GM10248 (cell line): ENCODE results near the gene SEPHS2.
A peak's percentile ranks its signal among the peaks of the same experiment; 100 is the strongest.

Source experiments
- CTCF ChIA-PET: fragments of 300-600 bp; sonication (Branson Sonifier 250); formaldehyde crosslinking; extraction: SDS; loops from one replicate; lab custom pipeline; 2021; ENCODE audit warnings: antibody characterized with exemption; lab: Yijun Ruan, JAX
- POLR2A ChIA-PET: fragments of 350-650 bp; sonication (Branson Sonifier 250); formaldehyde crosslinking; extraction: SDS; loops from one replicate; lab custom pipeline; 2020; ENCODE audit warnings: antibody characterized with exemption; lab: Yijun Ruan, JAX
- DNase-seq: peaks from one replicate; pipeline ENCODE4 v3.0.0; 2012; ENCODE audit errors: extremely low spot score
- TF ChIP-seq, protein P1 (sequence below): IDR thresholded peaks from 2 replicates; pipeline ENCODE4 v1.5.1; 2012; ENCODE audit warnings: mild to moderate bottlenecking, low read depth; ENCODE audit errors: extremely low read depth, missing control alignments, control extremely low read depth

Gene SEPHS2

GRCh38 chr16:30413112-30413806 lies 32.4 kb downstream of the SEPHS2 start:
- TF ChIP-seq, protein P1, sequence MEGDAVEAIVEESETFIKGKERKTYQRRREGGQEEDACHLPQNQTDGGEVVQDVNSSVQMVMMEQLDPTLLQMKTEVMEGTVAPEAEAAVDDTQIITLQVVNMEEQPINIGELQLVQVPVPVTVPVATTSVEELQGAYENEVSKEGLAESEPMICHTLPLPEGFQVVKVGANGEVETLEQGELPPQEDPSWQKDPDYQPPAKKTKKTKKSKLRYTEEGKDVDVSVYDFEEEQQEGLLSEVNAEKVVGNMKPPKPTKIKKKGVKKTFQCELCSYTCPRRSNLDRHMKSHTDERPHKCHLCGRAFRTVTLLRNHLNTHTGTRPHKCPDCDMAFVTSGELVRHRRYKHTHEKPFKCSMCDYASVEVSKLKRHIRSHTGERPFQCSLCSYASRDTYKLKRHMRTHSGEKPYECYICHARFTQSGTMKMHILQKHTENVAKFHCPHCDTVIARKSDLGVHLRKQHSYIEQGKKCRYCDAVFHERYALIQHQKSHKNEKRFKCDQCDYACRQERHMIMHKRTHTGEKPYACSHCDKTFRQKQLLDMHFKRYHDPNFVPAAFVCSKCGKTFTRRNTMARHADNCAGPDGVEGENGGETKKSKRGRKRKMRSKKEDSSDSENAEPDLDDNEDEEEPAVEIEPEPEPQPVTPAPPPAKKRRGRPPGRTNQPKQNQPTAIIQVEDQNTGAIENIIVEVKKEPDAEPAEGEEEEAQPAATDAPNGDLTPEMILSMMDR = no peak
- DNase-seq = no peak
- ChIA-PET POLR2A (no interaction called here), CTCF (interaction anchor here (1.2 to 2.4 kb wide), 3 partner anchors 11 to 17 kb away, joined by 3 to 9 read pairs (median 5); partner anchors contain the start of genes DCTPP1 and ZNF48)

DNA sequence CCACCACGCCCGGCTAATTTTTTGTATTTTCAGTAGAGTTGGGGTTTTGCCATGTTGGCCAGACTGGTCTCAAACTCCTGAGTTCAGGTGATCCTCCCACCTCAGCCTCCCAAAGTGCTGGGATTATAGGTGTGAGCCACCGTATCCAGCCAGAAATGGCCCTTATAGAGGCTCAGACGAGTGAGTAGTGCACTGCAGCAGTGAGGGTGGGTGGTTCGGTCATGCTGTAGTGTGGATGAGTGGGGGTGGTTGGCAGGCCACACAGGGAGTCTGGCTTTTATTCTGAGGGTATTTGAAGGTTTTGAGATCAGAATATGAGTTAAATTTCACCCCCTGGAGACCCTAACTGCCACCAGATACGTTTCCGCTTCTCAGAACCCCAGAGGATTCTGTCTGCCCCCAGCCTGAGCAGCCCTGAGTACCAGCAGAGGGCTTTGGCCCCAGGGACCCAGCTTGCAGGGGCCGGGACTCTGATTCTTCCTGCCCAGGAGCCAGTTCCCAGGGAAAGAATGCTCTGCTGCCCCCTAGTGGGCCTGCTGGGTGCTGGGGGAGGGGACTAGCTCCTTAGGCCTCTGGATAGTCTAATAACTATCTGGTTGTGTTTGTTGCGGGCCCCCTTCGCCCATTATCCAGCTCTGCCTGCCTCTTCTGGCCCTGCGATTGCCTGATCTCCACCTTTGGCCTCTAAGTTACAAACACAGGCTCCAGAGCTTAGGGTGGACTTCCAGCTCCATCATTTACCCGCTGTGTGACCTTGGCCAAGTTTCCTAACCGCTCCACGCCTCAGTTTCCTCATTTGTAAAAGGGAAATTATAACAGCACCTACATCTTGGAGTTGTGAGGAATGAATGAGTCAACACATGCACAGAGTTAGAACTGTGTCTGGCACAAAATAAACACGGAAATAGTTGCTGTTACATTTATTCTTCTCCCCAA lies 36.3 kb downstream of the SEPHS2 start:
- TF ChIP-seq, protein P1 = peak; percentile 96

DNA sequence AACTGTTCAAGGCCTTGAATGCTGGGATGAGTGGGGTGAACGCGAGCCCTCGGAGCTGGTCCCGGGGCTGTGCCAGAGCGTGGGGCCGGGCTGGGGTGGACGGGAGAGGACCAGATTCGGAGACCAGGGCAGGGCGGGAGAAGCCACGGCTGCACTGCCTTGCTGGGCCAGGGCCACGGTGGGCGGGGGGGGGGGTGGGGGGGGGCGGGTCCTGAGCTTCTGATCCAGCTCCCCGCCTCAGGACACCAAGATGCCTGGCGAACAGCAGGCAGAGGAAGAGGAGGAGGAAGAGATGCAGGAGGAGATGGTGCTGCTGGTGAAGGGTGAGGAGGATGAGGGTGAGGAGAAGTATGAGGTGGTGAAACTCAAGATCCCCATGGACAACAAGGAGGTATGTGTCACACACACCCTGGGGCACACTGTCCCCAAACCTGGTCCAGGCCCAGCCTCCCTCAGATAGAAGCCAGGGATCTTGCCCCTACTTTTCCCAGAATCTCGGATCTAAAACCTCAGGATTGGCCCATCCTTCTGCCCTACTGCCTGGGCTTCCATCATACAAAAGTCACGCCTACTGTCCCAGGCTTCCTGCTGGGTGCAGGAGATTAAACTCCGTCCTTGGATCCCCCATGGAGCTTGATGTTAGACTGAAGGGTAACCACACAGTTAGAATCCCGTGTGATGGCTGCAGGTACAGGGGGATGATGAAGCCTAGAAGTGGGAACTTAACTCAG lies 37.7 kb downstream of the SEPHS2 start:
- TF ChIP-seq, protein P1 = no peak
- ChIA-PET CTCF (interaction anchor here (0.8 to 6.3 kb wide), 17 partner anchors 9 to 315 kb away, joined by 3 to 58 read pairs (median 7); partner anchors contain the start of genes DCTPP1, TBC1D10B, ZNF48 and ZNF764), POLR2A (interaction anchor here (0.6 to 1.0 kb wide), 4 partner anchors 8 to 282 kb away, joined by 3 to 4 read pairs (median 4); no protein-coding TSS in a partner anchor)
- no peak for DNase-seq

More for the DNA sequence above, 36.3 kb downstream of the SEPHS2 start:
- ChIA-PET POLR2A (interaction anchor here (1.0 to 1.2 kb wide), 3 partner anchors 9 to 27 kb away, joined by 4 to 8 read pairs (median 4); partner anchors contain the start of gene SEPTIN1), CTCF (interaction anchor here (0.5 to 6.3 kb wide), 43 partner anchors 10 to 318 kb away, joined by 3 to 58 read pairs (median 5); partner anchors contain the start of genes CD2BP2, DCTPP1, SEPTIN1 and TBC1D10B)
- peak; percentile 88 for DNase-seq

DNA sequence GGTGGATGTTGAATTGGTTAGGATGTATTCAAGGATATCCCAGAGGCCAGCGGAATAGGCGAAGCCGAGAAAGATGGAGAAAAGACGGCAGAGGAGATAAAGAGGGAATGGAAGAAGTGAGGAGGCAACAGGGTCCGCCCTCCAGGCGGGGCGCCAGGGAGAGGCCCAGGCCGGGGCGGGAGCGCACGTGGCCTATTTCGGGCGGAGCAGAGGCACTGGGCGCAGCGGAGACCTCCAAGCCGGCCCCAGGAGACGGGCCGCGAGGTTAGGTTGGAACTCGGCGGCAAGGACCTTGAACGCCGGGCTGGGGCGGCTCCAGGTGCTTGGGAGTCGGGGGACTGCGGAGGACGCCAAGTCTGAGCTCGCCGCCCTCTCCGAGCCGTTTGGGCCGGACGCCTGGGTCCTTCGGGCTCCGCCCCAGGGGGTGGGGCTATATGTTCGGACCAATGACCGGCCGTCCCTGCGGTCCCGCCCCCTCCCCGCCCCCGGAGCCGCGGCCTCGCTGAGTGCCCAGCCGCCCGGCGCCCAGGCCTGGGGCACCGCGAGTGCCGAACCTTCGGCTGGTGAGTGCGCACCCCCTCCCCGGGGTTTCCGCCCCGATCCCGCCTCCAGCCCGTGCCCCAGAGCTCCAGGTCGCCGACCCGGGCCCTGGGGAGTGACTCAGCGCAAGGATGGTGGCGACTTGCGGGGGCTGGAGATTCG lies 38.4 kb downstream of the SEPHS2 start, which contains the start of gene ZNF771:
TSS of gene ZNF771 (plus strand) at position 505 of the 702 bp plus-strand sequence. CDS start 448 bp downstream, outside the sequence.
- DNase-seq = peak; percentile 93
- POLR2A ChIA-PET = interaction anchor here (0.6 to 1.0 kb wide), 3 partner anchors 9 to 232 kb away, joined by 3 to 4 read pairs (median 3); no protein-coding TSS in a partner anchor
- TF ChIP-seq, protein P1 = no peak
- CTCF ChIA-PET = interaction anchor here (0.8 to 6.3 kb wide), 18 partner anchors 8 to 236 kb away, joined by 3 to 58 read pairs (median 4); partner anchors contain the start of genes DCTPP1, TBC1D10B, ZNF48 and ZNF764

DNA sequence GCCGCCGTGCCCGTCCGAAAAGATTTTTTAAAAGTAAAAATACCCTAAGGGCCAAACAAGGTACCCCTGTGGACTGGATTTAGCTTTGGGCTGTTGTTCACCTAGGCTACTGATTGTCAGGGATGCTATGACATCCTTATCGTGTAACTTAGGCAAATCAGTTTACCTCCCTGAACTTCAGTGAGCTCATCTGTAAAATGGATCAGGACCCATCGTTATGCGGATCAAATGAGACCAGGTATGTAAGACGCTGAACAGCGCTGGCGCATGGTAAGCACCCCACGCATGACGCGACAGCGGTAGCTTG lies 38.9 kb downstream of the SEPHS2 start:
- POLR2A ChIA-PET = interaction anchor here (1.0 kb wide), 1 partner anchor 9 kb away, joined by 3 read pairs; no protein-coding TSS in a partner anchor
- no peak for DNase-seq
- CTCF ChIA-PET = interaction anchor here (0.8 to 6.3 kb wide), 14 partner anchors 8 to 237 kb away, joined by 3 to 58 read pairs (median 8); partner anchors contain the start of genes DCTPP1, TBC1D10B and ZNF48
- TF ChIP-seq, protein P1 = no peak
